Activated CD4-positive, alpha-beta T cell treated with anti-CD3 and anti-CD28 coated beads for 36 hours (primary cell): Measurements from ENCODE around the gene RAB6A. TPM values are rescaled to one million over a fixed set of nuclear protein-coding genes. Genes with fewer than 3 reads are reported as not detected.
"Not testable (repeated sequence)": the region's sequence is repeated elsewhere in the genome, so short reads cannot be mapped to it uniquely, and the experiment has no call there.

Experiments
- ATAC-seq: fragments of 200-7000 bp; cut with Tn5 transposase; one replicate; pipeline ENCODE4 v1.10.0; 2021; ENCODE audit warnings: mild to moderate bottlenecking, moderate library complexity
- CTCF ChIA-PET: fragments of 350-600 bp; sonication (Branson Sonifier 250); formaldehyde crosslinking; loops from one replicate; lab custom pipeline; 2021; ENCODE audit warnings: antibody characterized with exemption; lab: Charles Lee
- POLR2A ChIA-PET: fragments of 350-600 bp; sonication (Branson Sonifier 250); formaldehyde crosslinking; loops from one replicate; lab custom pipeline; 2021; ENCODE audit warnings: antibody characterized with exemption, inconsistent platforms; lab: Charles Lee
- DNase-seq: peaks from one replicate; pipeline ENCODE4 v3.0.0-alpha.2; 2020
- H3K27ac Mint-ChIP-seq: one replicate; pipeline ENCODE4 v1.8.0; 2021; ENCODE audit warnings: mixed read lengths
- H3K27me3 Mint-ChIP-seq: one replicate; pipeline ENCODE4 v1.8.0; 2021; ENCODE audit warnings: mixed read lengths
- H3K36me3 Mint-ChIP-seq: one replicate; pipeline ENCODE4 v1.8.0; 2021; ENCODE audit warnings: low read depth, mixed read lengths
- H3K4me1 Mint-ChIP-seq: one replicate; pipeline ENCODE4 v1.8.0; 2021; ENCODE audit warnings: mixed read lengths
- H3K4me3 Mint-ChIP-seq: one replicate; pipeline ENCODE4 v1.8.0; 2021; ENCODE audit warnings: mild to moderate bottlenecking, moderate library complexity, mixed read lengths
- H3K9me3 Mint-ChIP-seq: one replicate; pipeline ENCODE4 v1.8.0; 2021; ENCODE audit warnings: low read depth, mixed read lengths
- intact Hi-C, 2 experiments: fragments of 100-400 bp; cut with DNase I in 1 of 2; cut with micrococcal nuclease in 1 of 2; formaldehyde crosslinking; loops; one replicate each; pipeline versions ENCODE4 v1.14.2 to v1.15.1; 2022 to 2024; cut with DNase I, micrococcal nuclease
- total RNA-seq, 2 experiments: library from RNA; stranded (reverse); gene quantifications; one replicate each; pipeline ENCODE4 v1.2.3, GENCODE V29; 2021

Gene RAB6A
- total RNA-seq, 2 experiments from 2014 or later: 57.9 to 58.9 TPM

GRCh38 chr11:73750862-73751261, 10.0 kb downstream of the RAB6A start:
- H3K27ac Mint-ChIP-seq: not testable (repeated sequence)
- intact Hi-C loops: loop anchor here in 1 of 2 experiments (2.0 kb wide), 1 partner anchor 16 kb away; no protein-coding TSS in a partner anchor

DNA sequence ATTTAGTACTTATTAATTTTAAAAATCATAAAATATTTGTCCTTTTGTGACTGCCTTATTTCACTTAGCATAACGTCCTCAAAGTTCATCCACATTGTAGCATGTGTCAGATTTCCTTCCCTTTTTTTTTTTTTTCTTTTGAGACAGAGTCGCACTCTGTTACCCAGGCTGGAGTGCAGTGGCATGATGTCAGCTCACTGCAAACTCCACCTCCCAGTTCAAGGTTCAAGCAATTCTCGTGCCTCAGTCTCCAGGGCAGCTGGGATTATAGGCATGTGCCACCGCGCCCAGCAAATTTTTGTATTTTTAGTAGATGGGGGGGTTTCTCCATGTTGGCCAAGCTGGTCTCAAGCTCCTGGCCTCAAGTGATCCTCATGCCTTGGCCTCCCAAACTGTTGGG, 10.6 kb downstream of the RAB6A start:
- POLR2A ChIA-PET: no interaction called here
- H3K27ac Mint-ChIP-seq: no peak overlapping the region
- no peak for DNase-seq
- no peak for ATAC-seq
- CTCF ChIA-PET: no interaction called here
- no peak overlapping the region for H3K4me3 Mint-ChIP-seq
- H3K27me3 Mint-ChIP-seq: no peaks in the 10 kb centered on the region
- intact Hi-C loops: loop anchor here in 1 of 2 experiments (2.0 kb wide), 1 partner anchor 15 kb away; no protein-coding TSS in a partner anchor
- peaks cover 43% of the 10 kb centered on the region for H3K4me1 Mint-ChIP-seq
- H3K36me3 Mint-ChIP-seq: peaks cover 2% of the 10 kb centered on the region
- no peaks in the 10 kb centered on the region for H3K9me3 Mint-ChIP-seq

More at GRCh38 chr11:73750862-73751261, 10.0 kb downstream of the RAB6A start:
- H3K27me3 Mint-ChIP-seq, ATAC-seq, H3K4me3 Mint-ChIP-seq, POLR2A ChIA-PET, CTCF ChIA-PET, DNase-seq, H3K36me3 Mint-ChIP-seq, H3K9me3 Mint-ChIP-seq: not testable (repeated sequence)
- H3K4me1 Mint-ChIP-seq: peaks cover 43% of the 10 kb centered on the region

- Mint-ChIP-seq H3K9me3 (no peaks in the 10 kb centered on the region), H3K4me1 (peaks cover 38% of the 10 kb centered on the region), H3K4me3 (no peak overlapping the region), H3K27me3 (no peaks in the 10 kb centered on the region), H3K27ac (no peak overlapping the region), H3K36me3 (peaks cover 2% of the 10 kb centered on the region)
- ChIA-PET CTCF (no interaction called here), POLR2A (no interaction called here)
- no peak for DNase-seq
- intact Hi-C loops: no loop called here
- no peak for ATAC-seq
These were observed 11.8 kb downstream of the RAB6A start for GRCh38 chr11:73749118-73749517.

DNA sequence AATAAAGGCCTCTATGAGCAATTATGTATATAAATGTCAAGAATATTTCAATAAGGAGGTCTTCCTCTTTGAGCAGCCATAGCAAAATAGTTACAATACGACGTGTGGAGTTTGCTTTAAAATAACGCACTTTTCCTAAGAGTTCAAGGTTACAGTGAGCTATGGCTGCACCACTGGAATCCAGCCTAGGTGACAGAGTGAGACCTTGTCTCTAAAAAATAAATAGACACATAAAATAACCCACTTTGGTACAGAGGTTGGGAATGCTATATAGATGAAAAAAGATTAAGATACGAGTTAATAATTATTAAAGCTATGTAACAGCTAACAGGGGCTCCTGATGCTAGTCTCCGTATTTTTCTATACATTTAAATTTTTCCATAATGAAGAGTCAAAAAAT, 12.6 kb downstream of the RAB6A start:
- H3K36me3 Mint-ChIP-seq: peaks cover 3% of the 10 kb centered on the region
- ATAC-seq (no peak), DNase-seq (no peak)
- H3K4me3 Mint-ChIP-seq: no peak overlapping the region
- peaks cover 39% of the 10 kb centered on the region for H3K4me1 Mint-ChIP-seq
- ChIA-PET CTCF (interaction anchor here (1.0 to 1.3 kb wide), 2 partner anchors 11 to 15 kb away, joined by 3 read pairs; no protein-coding TSS in a partner anchor), POLR2A (no interaction called here)
- intact Hi-C loops: no loop called here
- no peaks in the 10 kb centered on the region for H3K27me3 Mint-ChIP-seq
- no peak overlapping the region for H3K27ac Mint-ChIP-seq
- H3K9me3 Mint-ChIP-seq: no peaks in the 10 kb centered on the region

GRCh38 chr11:73747762-73748161, 13.1 kb downstream of the RAB6A start:
- ChIA-PET CTCF (interaction anchor here (1.0 to 1.3 kb wide), 2 partner anchors 11 to 16 kb away, joined by 3 read pairs; no protein-coding TSS in a partner anchor), POLR2A (no interaction called here)
- Mint-ChIP-seq H3K36me3 (peaks cover 6% of the 10 kb centered on the region), H3K9me3 (no peaks in the 10 kb centered on the region), H3K27me3 (no peaks in the 10 kb centered on the region), H3K27ac (no peak overlapping the region), H3K4me1 (peaks cover 38% of the 10 kb centered on the region), H3K4me3 (no peak overlapping the region)
- ATAC-seq: no peak
- DNase-seq: no peak
- intact Hi-C loops: no loop called here

- Mint-ChIP-seq H3K4me1 (peaks cover 27% of the 10 kb centered on the region), H3K4me3 (no peak overlapping the region), H3K36me3 (peaks cover 6% of the 10 kb centered on the region), H3K9me3 (no peaks in the 10 kb centered on the region), H3K27ac (no peak overlapping the region), H3K27me3 (no peaks in the 10 kb centered on the region)
- ATAC-seq (no peak), DNase-seq (no peak)
- intact Hi-C loops: no loop called here
- ChIA-PET CTCF (no interaction called here), POLR2A (interaction anchor here (0.6 kb wide), 1 partner anchor 1078 kb away, joined by 7 read pairs; no protein-coding TSS in a partner anchor)
These were observed 14.2 kb downstream of the RAB6A start for GRCh38 chr11:73746701-73747100.

DNA sequence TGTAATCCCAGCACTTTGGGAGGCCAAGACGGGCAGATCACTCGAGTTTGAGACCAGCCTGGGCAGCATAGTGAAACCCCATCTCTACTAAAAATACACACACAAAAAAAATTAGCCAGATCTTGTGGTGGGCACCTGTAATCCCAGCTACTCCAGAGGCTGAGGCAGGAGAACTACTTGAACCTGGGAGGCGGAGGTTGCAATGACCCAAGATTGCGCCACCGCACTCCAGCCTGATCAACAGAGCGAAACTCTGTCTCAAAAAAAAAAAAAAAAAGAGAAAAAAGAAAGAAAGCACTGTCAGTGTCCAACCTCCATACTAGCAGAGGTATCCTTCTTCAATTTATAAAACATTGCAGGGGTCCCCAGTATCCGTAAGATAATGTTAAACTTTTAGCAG, 17.8 kb downstream of the RAB6A start:
- Mint-ChIP-seq H3K36me3 (peaks cover 9% of the 10 kb centered on the region), H3K27ac (no peak overlapping the region), H3K27me3 (no peaks in the 10 kb centered on the region), H3K4me3 (no peak overlapping the region), H3K9me3 (no peaks in the 10 kb centered on the region), H3K4me1 (peaks cover 9% of the 10 kb centered on the region)
- no peak for ATAC-seq
- CTCF ChIA-PET: interaction anchor here (0.6 kb wide), 1 partner anchor 441 kb away, joined by 3 read pairs; no protein-coding TSS in a partner anchor
- POLR2A ChIA-PET: no interaction called here
- no peak for DNase-seq
- intact Hi-C loops: no loop called here

GRCh38 chr11:73735959-73736358, 24.9 kb downstream of the RAB6A start:
- peaks cover 11% of the 10 kb centered on the region for H3K4me1 Mint-ChIP-seq
- POLR2A ChIA-PET, ATAC-seq, H3K4me3 Mint-ChIP-seq, DNase-seq, H3K9me3 Mint-ChIP-seq, CTCF ChIA-PET, H3K27ac Mint-ChIP-seq, H3K27me3 Mint-ChIP-seq: not testable (repeated sequence)
- intact Hi-C loops: loop anchor here in 1 of 2 experiments (2.0 kb wide), 1 partner anchor 15 kb away; no protein-coding TSS in a partner anchor
- peaks cover 11% of the 10 kb centered on the region for H3K36me3 Mint-ChIP-seq

DNA sequence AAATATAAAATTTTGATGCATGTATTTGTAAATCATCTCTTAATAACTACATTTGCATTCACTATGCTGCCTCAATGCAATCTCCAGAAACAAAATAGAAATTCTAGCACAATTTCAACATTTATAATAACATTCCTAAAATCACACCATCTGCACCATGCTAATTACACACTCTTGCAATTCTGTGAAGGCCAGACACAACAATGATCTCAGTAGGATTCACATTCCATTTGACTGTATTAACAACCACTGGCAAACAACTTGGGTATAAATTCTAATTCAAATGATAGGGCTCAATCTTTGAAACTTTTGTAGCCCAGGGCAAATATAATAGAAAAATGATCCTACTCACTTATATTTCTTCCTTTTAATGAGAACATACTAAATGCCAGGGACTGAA, 25.9 kb downstream of the RAB6A start:
- no peak overlapping the region for H3K4me3 Mint-ChIP-seq
- peaks cover 11% of the 10 kb centered on the region for H3K4me1 Mint-ChIP-seq
- DNase-seq (no peak), ATAC-seq (no peak)
- peaks cover 11% of the 10 kb centered on the region for H3K36me3 Mint-ChIP-seq
- no peaks in the 10 kb centered on the region for H3K27me3 Mint-ChIP-seq
- intact Hi-C loops: loop anchor here in 1 of 2 experiments (2.0 kb wide), 1 partner anchor 16 kb away; no protein-coding TSS in a partner anchor
- ChIA-PET CTCF (no interaction called here), POLR2A (interaction anchor here (0.7 kb wide), 1 partner anchor 109 kb away, joined by 4 read pairs; no protein-coding TSS in a partner anchor)
- no peak overlapping the region for H3K27ac Mint-ChIP-seq
- H3K9me3 Mint-ChIP-seq: no peaks in the 10 kb centered on the region

- H3K9me3 Mint-ChIP-seq, H3K4me3 Mint-ChIP-seq, CTCF ChIA-PET, H3K27ac Mint-ChIP-seq, ATAC-seq, DNase-seq, H3K27me3 Mint-ChIP-seq, POLR2A ChIA-PET: not testable (repeated sequence)
- intact Hi-C loops: loop anchor here in 1 of 2 experiments (2.0 kb wide), 1 partner anchor 17 kb away; no protein-coding TSS in a partner anchor
- Mint-ChIP-seq H3K4me1 (peaks cover 20% of the 10 kb centered on the region), H3K36me3 (peaks cover 19% of the 10 kb centered on the region)
These were observed 26.9 kb downstream of the RAB6A start for GRCh38 chr11:73734011-73734410.

DNA sequence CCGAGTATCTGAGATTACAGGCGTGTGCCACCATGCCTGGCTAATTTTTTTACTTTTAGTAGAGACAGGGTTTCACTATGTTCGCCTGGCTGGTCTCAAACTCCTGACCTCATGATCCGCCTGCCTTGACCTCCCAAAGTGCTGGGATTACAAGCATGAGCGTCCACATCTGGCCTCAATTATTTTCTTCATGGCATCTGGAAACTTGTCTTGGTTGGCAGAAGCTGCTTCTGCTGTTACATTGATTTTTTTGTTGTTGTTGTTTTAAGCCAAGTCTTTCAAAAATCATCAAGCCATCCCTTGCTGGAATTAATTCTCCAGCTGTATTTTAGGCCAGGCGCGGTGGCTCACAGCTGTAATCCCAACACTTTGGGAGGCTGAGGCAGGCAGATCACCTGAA, 27.9 kb downstream of the RAB6A start:
- H3K4me3 Mint-ChIP-seq, intact Hi-C loops, POLR2A ChIA-PET, CTCF ChIA-PET, DNase-seq, H3K9me3 Mint-ChIP-seq, H3K27me3 Mint-ChIP-seq, H3K27ac Mint-ChIP-seq, ATAC-seq: not testable (repeated sequence)
- Mint-ChIP-seq H3K36me3 (peaks cover 22% of the 10 kb centered on the region), H3K4me1 (peaks cover 28% of the 10 kb centered on the region)
